Neuronal stem cell (in vitro differentiated cells): ENCODE results near the gene SNX2.

Experiments used
- DNase-seq: peaks from one replicate; pipeline ENCODE4 v3.0.0-alpha.2; 2013; ENCODE audit warnings: low spot score
- H2AFZ ChIP-seq: one replicate; pipeline ENCODE4 v1.6.1; 2013; ENCODE audit warnings: mild to moderate bottlenecking, low read length, inconsistent platforms
- H2AK5ac ChIP-seq: 2 replicates; pipeline ENCODE4 v1.6.1; 2013; ENCODE audit warnings: low read depth, mild to moderate bottlenecking, inconsistent platforms, low read length, moderate library complexity, mixed read lengths
- H2BK120ac ChIP-seq: 2 replicates; pipeline ENCODE4 v1.6.1; 2013; ENCODE audit warnings: low read depth, mild to moderate bottlenecking, inconsistent platforms, low read length, moderate library complexity, mixed read lengths
- H2BK12ac ChIP-seq: one replicate; pipeline ENCODE4 v1.6.1; 2013; ENCODE audit warnings: low read length, inconsistent platforms
- H2BK15ac ChIP-seq: 2 replicates; pipeline ENCODE4 v1.6.1; 2013; ENCODE audit warnings: mild to moderate bottlenecking, low read length, inconsistent platforms, mixed read lengths
- H2BK5ac ChIP-seq: one replicate; pipeline ENCODE4 v1.6.1; 2013; ENCODE audit warnings: inconsistent platforms, mild to moderate bottlenecking, low read length, moderate library complexity
- H3K14ac ChIP-seq: one replicate; pipeline ENCODE4 v1.6.1; 2013; ENCODE audit warnings: low read length, inconsistent platforms
- H3K18ac ChIP-seq: 2 replicates; pipeline ENCODE4 v1.6.1; 2013; ENCODE audit warnings: low read length, inconsistent platforms
- H3K23ac ChIP-seq: 2 replicates; pipeline ENCODE4 v1.6.1; 2013; ENCODE audit warnings: low read depth, mild to moderate bottlenecking, mixed read lengths, low read length, inconsistent platforms; ENCODE audit not compliant: poor library complexity
- H3K27ac ChIP-seq: replicated peaks from 3 replicates; pipeline ENCODE4 v1.5.1; 2013; ENCODE audit warnings: low read length, inconsistent platforms
- H3K27me3 ChIP-seq, 3 experiments: 2 replicates each; pipeline ENCODE4 v1.6.1; 2013; ENCODE audit warnings: low read length in 3 of 3, mild to moderate bottlenecking in 2 of 3, inconsistent platforms in 1 of 3, low read depth in 1 of 3, mixed read lengths in 1 of 3, moderate library complexity in 1 of 3; ENCODE audit not compliant: control insufficient read depth in 3 of 3, insufficient read depth in 3 of 3
- H3K36me3 ChIP-seq, 2 donors: replicated peaks in 1 of 2; 2 replicates each; pipeline ENCODE4 v1.6.1; 2013; ENCODE audit warnings: low read length in 2 of 2; ENCODE audit not compliant: control insufficient read depth in 2 of 2, insufficient read depth in 2 of 2
- H3K4ac ChIP-seq: 2 replicates; pipeline ENCODE4 v1.6.1; 2013; ENCODE audit warnings: inconsistent platforms, mild to moderate bottlenecking, low read length, moderate library complexity
- H3K4me1 ChIP-seq, 2 donors: 1 replicate in 1 of 2; 2 replicates in 1 of 2; pipeline ENCODE4 v1.6.1; 2013; ENCODE audit warnings: low read length in 2 of 2, low read depth in 1 of 2; ENCODE audit not compliant: control insufficient read depth in 2 of 2, insufficient read depth in 1 of 2
- H3K4me2 ChIP-seq: one replicate; pipeline ENCODE4 v1.6.1; 2013; ENCODE audit warnings: mild to moderate bottlenecking, low read length, inconsistent platforms; ENCODE audit not compliant: insufficient read depth, poor library complexity, severe bottlenecking
- H3K4me3 ChIP-seq, 2 donors: 2 replicates each; pipeline ENCODE4 v1.5.1; 2013; ENCODE audit warnings: low read length in 2 of 2, mild to moderate bottlenecking in 2 of 2, inconsistent platforms in 1 of 2, moderate library complexity in 1 of 2
- H3K79me1 ChIP-seq: one replicate; pipeline ENCODE4 v1.6.1; 2013; ENCODE audit warnings: low read depth, mild to moderate bottlenecking, inconsistent platforms, low read length, moderate library complexity
- H3K9ac ChIP-seq: one replicate; pipeline ENCODE4 v1.6.1; 2013; ENCODE audit warnings: mild to moderate bottlenecking, low read depth, low read length, inconsistent platforms; ENCODE audit not compliant: poor library complexity
- H3K9me3 ChIP-seq, 2 donors: replicated peaks in 1 of 2; 2 replicates each; pipeline versions ENCODE3 to v1.6.1; 2013; ENCODE audit warnings: low read length in 2 of 2, mild to moderate bottlenecking in 2 of 2, inconsistent platforms in 1 of 2, low read depth in 1 of 2, mixed read lengths in 1 of 2, moderate library complexity in 1 of 2; ENCODE audit not compliant: control insufficient read depth in 2 of 2, insufficient read depth in 1 of 2
- H4K8ac ChIP-seq: one replicate; pipeline ENCODE4 v1.6.1; 2013; ENCODE audit warnings: low read depth, mild to moderate bottlenecking, inconsistent platforms, low read length, moderate library complexity
- H4K91ac ChIP-seq: one replicate; pipeline ENCODE4 v1.6.1; 2013; ENCODE audit warnings: low read length, low read depth, mild to moderate bottlenecking, inconsistent platforms; ENCODE audit not compliant: poor library complexity
- WGBS, 2 donors: extraction: QIAGEN DNeasy Blood & Tissue Kit; methylation state at CpG; one replicate each; pipeline ENCODE4 v1.1.7; 2013; ENCODE audit warnings: missing lambda C conversion rate in 2 of 2, mixed read lengths in 1 of 2; ENCODE audit not compliant: insufficient read length in 2 of 2, insufficient replicate concordance in 1 of 2; ENCODE audit errors: extremely low coverage in 2 of 2; 5-methylcytosine and 5-hydroxymethylcytosine counted together

The SNX2 gene

DNA sequence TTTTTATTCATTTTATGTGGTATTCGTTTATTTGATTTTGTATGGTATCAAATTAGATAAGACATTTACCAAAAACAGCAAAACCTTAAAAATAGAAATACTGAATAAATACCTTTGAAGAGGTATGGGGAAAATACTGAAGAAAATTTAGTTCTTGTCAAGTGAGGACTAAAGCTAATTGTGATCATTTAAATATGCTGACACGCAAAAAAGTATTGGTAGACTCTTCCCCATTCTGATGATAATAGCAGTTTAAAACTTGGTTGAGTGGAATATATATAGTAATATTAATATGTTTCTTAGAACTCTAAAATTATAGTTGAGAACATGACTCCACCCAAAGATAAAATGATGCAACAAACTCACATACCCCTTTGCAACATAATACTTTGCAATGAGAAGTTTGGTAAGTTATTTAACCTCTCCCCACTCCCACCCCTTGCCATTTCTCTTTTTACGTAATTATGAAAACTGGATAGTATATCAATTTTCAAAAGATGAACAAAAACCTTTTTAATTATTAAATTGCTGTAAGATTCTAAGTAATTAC is 40.4 kb downstream of the SNX2 start:
- H3K4ac ChIP-seq = no peak overlapping the region
- H2BK15ac ChIP-seq = no peak overlapping the region
- H2BK5ac ChIP-seq = no peak overlapping the region
- no peak overlapping the region for H3K23ac ChIP-seq
- H2BK120ac ChIP-seq = no peak overlapping the region
- H3K9me3 ChIP-seq = no peaks in the 10 kb centered on the region
- peaks cover 0 to 34% of the 10 kb centered on the region in 2 donors for H3K36me3 ChIP-seq
- no peak for DNase-seq
- no peak overlapping the region for H4K91ac ChIP-seq
- no peaks in the 10 kb centered on the region for H3K79me1 ChIP-seq
- H3K9ac ChIP-seq = no peak overlapping the region
- H3K4me1 ChIP-seq = peaks cover 2 to 4% of the 10 kb centered on the region in 2 donors
- H3K18ac ChIP-seq = no peak overlapping the region
- no CpG with 5 or more reads among the region's 3 CpGs for WGBS, 2 donors
- no peaks in the 10 kb centered on the region for H3K27me3 ChIP-seq
- H4K8ac ChIP-seq = no peak overlapping the region
- no peak overlapping the region for H2BK12ac ChIP-seq
- H2AFZ ChIP-seq = no peak overlapping the region
- no peak overlapping the region for H2AK5ac ChIP-seq
- no peak overlapping the region for H3K27ac ChIP-seq
- no peak overlapping the region for H3K14ac ChIP-seq
- H3K4me2 ChIP-seq = no peak overlapping the region
- H3K4me3 ChIP-seq = no peak overlapping the region

DNA sequence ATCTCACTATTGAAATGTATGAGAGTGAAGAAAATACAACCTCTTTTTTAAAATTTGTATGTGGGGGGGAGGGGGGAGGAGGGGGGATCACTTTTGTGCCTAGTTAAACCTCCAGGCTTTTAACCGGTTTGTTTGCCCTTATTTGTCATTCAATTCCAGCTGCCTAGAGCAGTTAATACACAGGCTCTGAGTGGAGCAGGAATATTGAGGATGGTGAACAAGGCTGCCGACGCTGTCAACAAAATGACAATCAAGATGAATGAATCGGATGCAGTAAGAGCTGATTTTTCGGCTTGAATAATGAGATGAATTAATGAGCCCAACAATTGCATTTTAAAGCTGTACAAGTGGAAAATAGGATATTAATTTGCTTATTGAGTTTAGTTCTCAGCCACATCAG is 41.9 kb downstream of the SNX2 start:
- H3K27me3 ChIP-seq = no peaks in the 10 kb centered on the region
- H3K14ac ChIP-seq = no peak overlapping the region
- no peak overlapping the region for H2AK5ac ChIP-seq
- no peak overlapping the region for H3K27ac ChIP-seq
- no peak overlapping the region for H2BK120ac ChIP-seq
- no peak overlapping the region for H3K18ac ChIP-seq
- no peak overlapping the region for H2AFZ ChIP-seq
- no peak overlapping the region for H3K4me3 ChIP-seq
- H4K91ac ChIP-seq = no peak overlapping the region
- H4K8ac ChIP-seq = no peak overlapping the region
- H3K4ac ChIP-seq = no peak overlapping the region
- H2BK15ac ChIP-seq = no peak overlapping the region
- H3K9me3 ChIP-seq = no peaks in the 10 kb centered on the region
- no peak for DNase-seq
- peaks cover 2 to 4% of the 10 kb centered on the region in 2 donors for H3K4me1 ChIP-seq
- H3K79me1 ChIP-seq = no peaks in the 10 kb centered on the region
- H3K36me3 ChIP-seq = peaks cover 0 to 47% of the 10 kb centered on the region in 2 donors
- H3K9ac ChIP-seq = no peak overlapping the region
- no peak overlapping the region for H2BK5ac ChIP-seq
- H2BK12ac ChIP-seq = no peak overlapping the region
- H3K23ac ChIP-seq = no peak overlapping the region
- WGBS, 2 donors = no CpG with 5 or more reads among the region's 5 CpGs
- H3K4me2 ChIP-seq = no peak overlapping the region

DNA sequence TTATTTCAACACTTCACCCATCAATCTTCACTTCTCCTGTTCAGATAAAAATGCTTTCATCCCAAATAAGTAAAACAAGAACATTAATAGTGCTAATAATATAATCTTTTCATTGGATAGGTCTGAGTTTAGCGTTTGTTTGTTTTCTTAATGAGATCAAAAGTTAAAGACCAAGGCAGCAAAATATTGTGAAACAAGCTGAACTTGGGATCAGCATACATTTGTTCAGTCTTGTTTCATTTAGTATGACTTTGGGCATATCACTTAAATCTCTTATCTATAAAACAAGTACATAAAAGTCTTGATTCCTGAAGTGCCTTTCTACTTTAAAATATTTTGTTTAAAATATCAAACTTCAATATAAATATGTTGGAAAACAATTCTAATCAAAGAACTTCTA is 57.1 kb downstream of the SNX2 start:
- Histone ChIP-seq H3K27ac (no peak overlapping the region), H3K9me3 (no peaks in the 10 kb centered on the region), H3K4me3 (no peak overlapping the region), H2AK5ac (no peak overlapping the region), H3K9ac (no peak overlapping the region), H3K4me2 (no peak overlapping the region), H2AFZ (no peak overlapping the region), H3K36me3 (peaks cover 0 to 37% of the 10 kb centered on the region in 2 donors), H3K79me1 (no peaks in the 10 kb centered on the region), H2BK12ac (no peak overlapping the region), H3K18ac (no peak overlapping the region), H2BK15ac (no peak overlapping the region), H3K23ac (no peak overlapping the region), H4K8ac (no peak overlapping the region), H4K91ac (no peak overlapping the region), H3K27me3 (no peaks in the 10 kb centered on the region), H2BK5ac (no peak overlapping the region), H2BK120ac (no peak overlapping the region), H3K4ac (no peak overlapping the region), H3K4me1 (no peaks in the 10 kb centered on the region), H3K14ac (no peak overlapping the region)
- no peak for DNase-seq
- no CpG with 5 or more reads among the region's 1 CpG for WGBS, 2 donors

DNA sequence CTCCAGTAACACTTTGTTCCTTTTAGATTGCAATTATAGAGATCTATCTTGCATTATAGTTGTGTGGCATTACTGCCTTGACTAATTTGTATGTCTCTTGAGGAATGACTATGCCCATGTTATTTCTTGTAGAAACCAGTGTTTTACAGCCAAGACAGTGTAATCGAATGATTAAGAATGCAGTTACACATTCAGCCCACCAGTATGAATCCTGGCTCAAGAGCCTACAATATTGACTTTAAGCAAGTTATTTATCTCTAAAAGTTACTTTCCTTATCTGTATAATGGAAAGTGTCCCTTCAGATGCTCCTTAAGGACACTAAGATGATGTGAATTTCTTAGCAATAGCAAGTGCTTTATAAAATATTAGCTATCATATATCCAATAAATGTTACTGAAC is 60.8 kb downstream of the SNX2 start:
- peaks cover 0 to 6% of the 10 kb centered on the region in 2 donors for H3K36me3 ChIP-seq
- H3K14ac ChIP-seq = no peak overlapping the region
- H3K27ac ChIP-seq = no peak overlapping the region
- no peaks in the 10 kb centered on the region for H3K27me3 ChIP-seq
- no peaks in the 10 kb centered on the region for H3K79me1 ChIP-seq
- H2BK15ac ChIP-seq = no peak overlapping the region
- no peaks in the 10 kb centered on the region for H3K9me3 ChIP-seq
- H2AFZ ChIP-seq = no peak overlapping the region
- WGBS, 2 donors = no CpG with 5 or more reads among the region's 1 CpG
- H4K8ac ChIP-seq = no peak overlapping the region
- no peak overlapping the region for H4K91ac ChIP-seq
- no peak overlapping the region for H2BK120ac ChIP-seq
- H3K4me1 ChIP-seq = no peaks in the 10 kb centered on the region
- no peak overlapping the region for H3K4ac ChIP-seq
- no peak overlapping the region for H3K9ac ChIP-seq
- H2BK5ac ChIP-seq = no peak overlapping the region
- H3K4me3 ChIP-seq = no peak overlapping the region
- no peak overlapping the region for H2AK5ac ChIP-seq
- no peak overlapping the region for H3K4me2 ChIP-seq
- no peak overlapping the region for H2BK12ac ChIP-seq
- H3K18ac ChIP-seq = no peak overlapping the region
- no peak for DNase-seq
- H3K23ac ChIP-seq = no peak overlapping the region
